Activated naive CD4-positive, alpha-beta T cell treated with anti-CD3 and anti-CD28 coated beads, Interleukin-2, amount 50 U/mL, for 24 hours (primary cell): ENCODE results near the gene MIB2.

Experiments used
- H3K27ac Mint-ChIP-seq: one replicate; pipeline ENCODE4 v1.8.0; 2021; ENCODE audit warnings: mild to moderate bottlenecking, mixed read lengths
- H3K27me3 Mint-ChIP-seq: one replicate; pipeline ENCODE4 v1.8.0; 2021; ENCODE audit warnings: mixed read lengths
- H3K36me3 Mint-ChIP-seq: one replicate; pipeline ENCODE4 v1.8.0; 2021; ENCODE audit warnings: mixed read lengths
- H3K4me1 Mint-ChIP-seq: one replicate; pipeline ENCODE4 v1.8.0; 2021; ENCODE audit warnings: mixed read lengths
- H3K4me3 Mint-ChIP-seq: one replicate; pipeline ENCODE4 v1.8.0; 2021; ENCODE audit warnings: mild to moderate bottlenecking, mixed read lengths
- H3K9me3 Mint-ChIP-seq: one replicate; pipeline ENCODE4 v1.8.0; 2021; ENCODE audit warnings: mixed read lengths

MIB2 gene

GRCh38 chr1:1618396-1619068, 3.2 kb downstream of the MIB2 start:
- Mint-ChIP-seq H3K4me3 (no peak overlapping the region), H3K4me1 (peaks cover 33% of the 10 kb centered on the region), H3K36me3 (no peaks in the 10 kb centered on the region), H3K9me3 (no peaks in the 10 kb centered on the region), H3K27me3 (no peaks in the 10 kb centered on the region), H3K27ac (no peak overlapping the region)

- Mint-ChIP-seq H3K4me1 (peaks cover 21% of the 10 kb centered on the region), H3K4me3 (no peak overlapping the region), H3K27ac (no peak overlapping the region), H3K36me3 (no peaks in the 10 kb centered on the region), H3K9me3 (no peaks in the 10 kb centered on the region), H3K27me3 (no peaks in the 10 kb centered on the region)
Measured at GRCh38 chr1:1619917-1620361, 4.6 kb downstream of the MIB2 start.

DNA sequence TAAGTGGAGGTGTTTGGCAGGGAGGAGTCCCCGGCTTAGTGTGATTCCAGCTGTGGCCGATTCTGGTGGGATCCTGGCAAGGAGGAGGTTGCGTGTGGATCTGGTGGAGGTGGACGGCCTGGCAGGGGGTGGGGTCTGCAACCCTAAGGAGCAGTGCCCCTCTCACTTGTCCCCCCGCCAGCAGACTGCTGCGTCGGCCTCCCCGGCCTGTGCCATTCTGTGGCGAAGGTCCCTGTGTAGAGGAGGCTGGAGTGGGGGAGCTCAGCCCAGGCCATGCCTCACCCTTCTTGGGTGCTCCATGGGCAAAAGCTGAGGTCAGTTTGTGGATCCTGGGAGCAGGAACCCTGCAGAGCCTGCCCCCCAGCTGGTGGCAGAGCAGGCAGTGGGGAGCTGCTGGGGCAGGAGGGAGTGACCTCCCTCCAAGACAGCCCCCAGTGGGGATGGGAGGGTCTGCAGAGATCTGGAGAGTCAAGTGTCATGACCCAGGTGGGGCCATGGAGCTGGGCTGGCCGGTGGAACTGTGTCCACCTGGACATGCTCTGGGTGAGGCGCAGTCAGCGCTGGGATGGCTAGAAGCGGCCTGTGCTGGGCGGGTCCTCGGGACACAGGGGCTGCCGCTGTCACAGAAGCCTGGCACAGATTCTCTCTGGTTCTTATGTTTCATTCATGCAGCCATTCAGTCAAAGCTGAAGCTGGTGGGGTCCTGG, 5.3 kb downstream of the MIB2 start:
- Mint-ChIP-seq H3K4me3 (no peak overlapping the region), H3K9me3 (no peaks in the 10 kb centered on the region), H3K36me3 (no peaks in the 10 kb centered on the region), H3K27me3 (no peaks in the 10 kb centered on the region), H3K27ac (no peak overlapping the region), H3K4me1 (peaks cover 21% of the 10 kb centered on the region)

DNA sequence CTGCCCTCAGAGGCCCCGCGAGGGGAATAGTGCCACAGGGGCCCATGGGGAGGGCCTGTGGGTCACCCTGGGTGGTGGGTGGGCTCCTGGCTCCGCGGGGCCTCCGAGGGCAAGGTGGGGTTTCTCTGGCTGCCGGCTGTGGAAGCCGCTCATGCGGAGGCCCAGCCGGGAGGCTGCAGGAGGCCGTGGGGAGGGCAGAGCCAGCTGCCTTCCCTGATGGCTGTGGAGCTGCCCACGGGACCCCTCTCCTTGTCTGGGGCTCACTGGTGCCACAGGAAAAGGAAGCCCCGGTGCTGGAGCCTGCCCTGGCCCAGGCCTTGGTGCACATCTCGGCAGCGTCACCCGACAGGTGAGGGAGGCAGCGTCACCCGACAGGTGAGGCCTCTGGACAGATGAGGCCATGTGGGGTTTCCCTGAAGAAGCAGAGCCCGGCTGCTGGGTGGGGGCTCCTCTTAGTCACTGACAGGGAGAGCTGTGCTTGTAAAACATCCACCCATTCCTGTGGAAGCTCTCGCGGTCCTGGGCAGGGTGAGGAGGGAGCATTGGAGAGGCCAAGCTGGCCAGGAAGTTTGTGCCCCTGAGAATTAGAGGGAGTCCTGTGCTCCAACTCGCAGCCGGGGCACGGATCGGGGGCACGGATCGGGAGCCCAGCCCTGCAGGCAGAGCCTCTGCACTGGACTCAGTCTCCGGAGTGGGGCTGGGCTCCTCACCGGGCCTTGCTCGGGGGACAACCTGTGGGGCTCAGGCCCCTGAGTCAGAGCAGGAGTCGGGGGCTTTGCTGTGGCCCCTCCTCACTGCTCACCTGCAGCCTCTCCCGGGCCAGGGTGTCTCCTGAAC, 6.1 kb downstream of the MIB2 start:
- no peak overlapping the region for H3K4me3 Mint-ChIP-seq
- H3K9me3 Mint-ChIP-seq: no peaks in the 10 kb centered on the region
- no peak overlapping the region for H3K27ac Mint-ChIP-seq
- peaks cover 20% of the 10 kb centered on the region for H3K4me1 Mint-ChIP-seq
- no peaks in the 10 kb centered on the region for H3K27me3 Mint-ChIP-seq
- H3K36me3 Mint-ChIP-seq: no peaks in the 10 kb centered on the region

DNA sequence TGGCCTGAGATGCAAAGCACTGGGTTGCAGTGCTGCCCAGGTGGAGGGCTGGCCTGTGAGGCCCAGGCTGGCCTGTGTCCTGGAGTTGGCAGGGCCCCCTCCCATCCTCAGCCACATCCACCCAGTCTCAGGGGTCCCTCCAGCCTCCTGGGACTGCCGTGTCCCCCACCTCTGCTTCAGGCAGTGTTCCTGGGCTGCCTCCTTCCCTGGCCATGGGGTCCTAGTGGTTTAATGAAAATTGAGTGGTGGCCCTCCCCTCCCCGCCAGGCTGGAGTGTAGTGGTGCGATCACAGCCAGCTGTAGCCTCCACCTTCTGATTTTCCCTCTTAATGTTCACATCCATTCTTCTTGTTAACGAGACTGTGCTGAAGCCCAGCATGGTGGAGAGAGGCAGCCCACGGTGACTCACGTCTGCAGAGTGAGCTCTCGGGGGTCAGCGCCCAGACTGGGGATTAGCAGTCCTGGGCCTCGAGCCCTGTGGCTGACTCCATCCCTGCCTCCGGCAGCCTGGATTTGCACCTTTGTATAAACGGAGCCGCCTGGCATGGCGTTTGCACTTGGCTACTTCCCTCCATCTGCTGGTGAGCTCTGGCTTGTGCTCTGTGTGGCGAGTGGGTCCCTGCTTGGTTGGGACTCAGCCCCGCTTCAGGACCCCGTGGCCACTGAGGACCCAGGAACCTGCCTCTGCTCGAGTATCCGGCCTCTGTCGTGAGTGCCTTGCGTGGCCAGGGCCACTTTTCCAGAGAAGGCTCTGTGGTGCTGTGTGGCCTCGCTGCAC, 6.9 kb downstream of the MIB2 start:
- Mint-ChIP-seq H3K36me3 (no peaks in the 10 kb centered on the region), H3K4me1 (peaks cover 13% of the 10 kb centered on the region), H3K9me3 (no peaks in the 10 kb centered on the region), H3K27me3 (no peaks in the 10 kb centered on the region), H3K27ac (no peak overlapping the region), H3K4me3 (no peak overlapping the region)

DNA sequence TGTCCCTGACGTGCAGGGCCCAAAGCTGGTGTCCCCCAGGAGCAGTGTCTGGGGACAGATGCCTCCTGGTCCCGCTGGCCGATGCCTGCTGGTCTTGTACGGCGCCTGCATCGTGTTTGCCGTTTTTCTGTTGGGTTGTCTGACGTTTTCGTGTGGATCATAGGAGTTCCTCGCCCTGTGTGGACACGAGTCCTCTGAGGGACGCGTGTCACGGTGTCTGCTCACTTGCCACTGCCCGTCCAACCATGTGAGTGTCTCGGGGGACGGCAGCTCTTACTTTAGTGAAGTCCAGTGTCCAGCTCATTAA, 7.4 kb downstream of the MIB2 start:
- peaks cover 8% of the 10 kb centered on the region for H3K4me1 Mint-ChIP-seq
- H3K27ac Mint-ChIP-seq: no peak overlapping the region
- no peaks in the 10 kb centered on the region for H3K36me3 Mint-ChIP-seq
- no peak overlapping the region for H3K4me3 Mint-ChIP-seq
- no peaks in the 10 kb centered on the region for H3K9me3 Mint-ChIP-seq
- H3K27me3 Mint-ChIP-seq: no peaks in the 10 kb centered on the region

- H3K9me3 Mint-ChIP-seq: no peaks in the 10 kb centered on the region
- H3K27ac Mint-ChIP-seq: no peak overlapping the region
- no peaks in the 10 kb centered on the region for H3K27me3 Mint-ChIP-seq
- H3K4me3 Mint-ChIP-seq: no peak overlapping the region
- peaks cover 8% of the 10 kb centered on the region for H3K4me1 Mint-ChIP-seq
- H3K36me3 Mint-ChIP-seq: no peaks in the 10 kb centered on the region
Measured at GRCh38 chr1:1623181-1623630, 7.9 kb downstream of the MIB2 start.

DNA sequence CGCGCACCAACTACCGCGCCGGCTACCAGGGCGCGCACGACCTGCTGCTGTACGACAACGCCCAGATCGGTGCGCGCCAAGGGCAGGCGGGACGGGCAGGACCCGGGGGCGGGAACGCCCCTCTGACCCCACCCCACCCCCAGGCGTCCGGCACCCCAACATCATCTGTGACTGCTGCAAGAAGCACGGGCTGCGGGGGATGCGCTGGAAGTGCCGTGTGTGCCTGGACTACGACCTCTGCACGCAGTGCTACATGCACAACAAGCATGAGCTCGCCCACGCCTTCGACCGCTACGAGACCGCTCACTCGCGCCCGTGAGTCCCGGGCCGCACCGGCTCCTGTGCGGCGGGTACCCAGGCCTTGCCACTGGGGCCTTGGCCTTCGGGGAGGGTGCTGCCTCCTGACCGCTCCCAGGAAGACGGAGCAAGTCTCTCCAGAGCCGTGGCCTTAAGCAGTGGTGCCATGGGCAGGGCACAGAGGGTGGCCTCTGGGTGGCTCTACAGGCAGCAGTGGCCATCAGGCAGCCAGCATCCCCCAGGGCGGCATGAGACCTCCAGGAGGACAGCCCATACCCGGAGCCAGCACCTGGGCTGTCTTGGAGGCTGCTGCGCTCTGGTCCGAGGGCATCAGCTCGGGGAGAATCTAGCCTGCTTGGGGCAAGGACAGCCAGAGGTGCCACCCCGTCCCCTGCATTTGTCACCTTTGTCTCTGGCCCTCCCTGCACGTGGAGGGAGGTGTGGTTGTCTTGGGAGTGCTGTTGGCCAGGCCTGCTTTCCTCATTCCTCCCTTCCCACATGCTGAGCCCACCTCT, 8.5 kb downstream of the MIB2 start:
- no peaks in the 10 kb centered on the region for H3K27me3 Mint-ChIP-seq
- no peaks in the 10 kb centered on the region for H3K9me3 Mint-ChIP-seq
- no peak overlapping the region for H3K4me3 Mint-ChIP-seq
- H3K36me3 Mint-ChIP-seq: no peaks in the 10 kb centered on the region
- H3K4me1 Mint-ChIP-seq: peaks cover 8% of the 10 kb centered on the region
- H3K27ac Mint-ChIP-seq: no peak overlapping the region

DNA sequence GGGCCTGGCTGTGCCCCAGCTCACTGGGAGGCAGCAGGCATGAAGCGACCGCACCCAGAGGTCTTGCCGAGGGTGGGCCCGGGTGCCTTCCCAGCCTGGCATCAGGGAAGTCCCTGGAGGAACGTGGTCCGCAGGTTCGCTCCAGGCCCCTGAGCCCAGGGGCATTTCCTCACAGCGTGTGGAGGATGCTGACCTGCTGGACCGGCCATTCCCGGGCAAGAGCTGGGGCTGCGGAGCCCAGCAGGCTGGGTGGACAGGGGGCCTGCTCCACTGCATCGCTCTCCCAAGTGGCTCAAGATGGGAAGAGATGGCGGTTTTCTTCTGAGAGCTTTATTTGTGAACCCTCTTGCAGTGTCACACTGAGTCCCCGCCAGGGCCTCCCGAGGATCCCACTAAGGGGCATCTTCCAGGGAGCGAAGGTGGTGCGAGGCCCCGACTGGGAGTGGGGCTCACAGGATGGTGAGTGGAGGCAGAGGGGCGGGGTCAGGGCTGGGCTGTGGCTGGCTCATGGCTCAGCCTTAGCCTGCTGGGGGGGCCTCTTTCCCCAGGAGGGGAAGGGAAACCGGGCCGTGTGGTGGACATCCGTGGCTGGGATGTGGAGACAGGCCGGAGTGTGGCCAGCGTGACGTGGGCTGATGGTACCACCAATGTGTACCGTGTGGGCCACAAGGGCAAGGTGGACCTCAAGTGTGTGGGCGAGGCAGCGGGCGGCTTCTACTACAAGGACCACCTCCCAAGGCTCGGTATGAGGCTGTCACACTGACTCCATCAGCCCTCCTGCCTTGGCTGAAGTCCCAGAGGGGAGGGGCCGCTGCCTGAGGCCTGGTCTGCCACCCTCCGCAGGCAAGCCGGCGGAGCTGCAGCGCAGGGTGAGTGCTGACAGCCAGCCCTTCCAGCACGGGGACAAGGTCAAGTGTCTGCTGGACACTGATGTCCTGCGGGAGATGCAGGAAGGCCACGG, 9.4 kb downstream of the MIB2 start:
- H3K36me3 Mint-ChIP-seq: no peaks in the 10 kb centered on the region
- H3K27ac Mint-ChIP-seq: no peak overlapping the region
- H3K27me3 Mint-ChIP-seq: no peaks in the 10 kb centered on the region
- no peak overlapping the region for H3K4me3 Mint-ChIP-seq
- no peaks in the 10 kb centered on the region for H3K9me3 Mint-ChIP-seq
- H3K4me1 Mint-ChIP-seq: peaks cover 8% of the 10 kb centered on the region

DNA sequence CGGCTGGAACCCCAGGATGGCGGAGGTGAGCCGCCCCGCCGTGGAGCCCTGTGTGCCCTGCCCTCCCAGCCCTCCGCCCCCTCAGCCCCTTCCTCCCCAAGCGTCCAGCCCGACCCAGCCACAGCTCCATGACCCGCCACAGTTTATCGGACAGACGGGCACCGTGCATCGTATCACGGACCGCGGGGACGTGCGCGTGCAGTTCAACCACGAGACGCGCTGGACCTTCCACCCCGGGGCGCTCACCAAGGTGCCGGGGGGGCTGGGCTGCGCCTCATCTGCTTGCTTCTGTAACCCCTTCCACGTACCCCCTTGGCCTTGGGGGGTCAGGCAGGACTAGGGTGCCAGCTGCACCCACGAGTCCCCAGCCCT, 10.1 kb downstream of the MIB2 start:
- H3K4me3 Mint-ChIP-seq: no peak overlapping the region
- peaks cover 11% of the 10 kb centered on the region for H3K4me1 Mint-ChIP-seq
- H3K27me3 Mint-ChIP-seq: peaks cover 2% of the 10 kb centered on the region
- no peaks in the 10 kb centered on the region for H3K9me3 Mint-ChIP-seq
- no peaks in the 10 kb centered on the region for H3K36me3 Mint-ChIP-seq
- H3K27ac Mint-ChIP-seq: no peak overlapping the region

DNA sequence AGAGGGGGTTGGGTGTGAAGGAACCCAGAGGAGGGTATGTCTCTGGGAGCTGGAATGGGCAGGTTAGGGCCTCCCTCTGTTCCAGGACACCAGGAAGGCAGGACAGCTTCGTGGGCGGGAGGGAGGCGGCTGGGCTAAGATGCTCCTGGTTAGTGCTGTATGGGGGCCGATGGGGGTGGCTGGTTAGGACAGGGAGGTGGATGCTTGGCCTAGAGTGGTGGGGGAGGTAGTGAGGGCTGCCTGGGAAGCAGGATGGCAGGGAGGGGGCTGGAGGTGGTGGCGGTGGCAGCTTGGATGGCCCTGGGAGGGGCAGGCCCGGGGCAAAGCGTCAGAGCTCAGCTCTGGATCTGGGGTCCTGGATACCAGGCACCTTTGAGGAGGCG, 10.5 kb downstream of the MIB2 start:
- no peak overlapping the region for H3K27ac Mint-ChIP-seq
- H3K36me3 Mint-ChIP-seq: no peaks in the 10 kb centered on the region
- no peaks in the 10 kb centered on the region for H3K9me3 Mint-ChIP-seq
- H3K4me1 Mint-ChIP-seq: peaks cover 11% of the 10 kb centered on the region
- no peak overlapping the region for H3K4me3 Mint-ChIP-seq
- peaks cover 2% of the 10 kb centered on the region for H3K27me3 Mint-ChIP-seq

- no peak overlapping the region for H3K27ac Mint-ChIP-seq
- H3K36me3 Mint-ChIP-seq: no peaks in the 10 kb centered on the region
- H3K4me3 Mint-ChIP-seq: no peak overlapping the region
- peaks cover 11% of the 10 kb centered on the region for H3K4me1 Mint-ChIP-seq
- peaks cover 2% of the 10 kb centered on the region for H3K27me3 Mint-ChIP-seq
- no peaks in the 10 kb centered on the region for H3K9me3 Mint-ChIP-seq
Measured at GRCh38 chr1:1626207-1627141, 11.2 kb downstream of the MIB2 start.

DNA sequence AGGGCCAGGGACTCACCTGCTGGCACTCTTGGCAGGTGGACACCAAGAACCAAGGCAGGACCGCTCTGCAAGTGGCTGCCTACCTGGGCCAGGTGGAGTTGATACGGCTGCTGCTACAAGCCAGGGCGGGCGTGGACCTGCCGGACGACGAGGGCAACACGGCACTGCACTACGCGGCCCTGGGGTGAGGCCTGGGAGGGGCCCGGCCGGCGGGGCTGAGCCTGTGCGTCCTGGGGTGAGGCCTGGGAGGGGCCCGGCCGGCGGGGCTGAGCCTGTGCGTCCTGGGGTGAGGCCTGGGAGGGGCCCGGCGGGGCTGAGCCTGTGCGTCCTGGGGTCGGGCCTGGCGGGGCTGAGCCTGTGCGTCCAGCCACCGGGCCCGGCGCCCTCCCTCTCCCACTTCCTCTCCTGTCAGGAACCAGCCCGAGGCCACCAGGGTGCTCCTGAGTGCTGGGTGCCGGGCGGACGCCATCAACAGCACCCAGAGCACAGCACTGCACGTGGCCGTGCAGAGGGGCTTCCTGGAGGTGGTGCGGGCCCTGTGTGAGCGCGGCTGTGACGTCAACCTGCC, 12.0 kb downstream of the MIB2 start:
- H3K27me3 Mint-ChIP-seq: peaks cover 2% of the 10 kb centered on the region
- H3K9me3 Mint-ChIP-seq: no peaks in the 10 kb centered on the region
- peaks cover 8% of the 10 kb centered on the region for H3K4me1 Mint-ChIP-seq
- H3K27ac Mint-ChIP-seq: no peak overlapping the region
- no peak overlapping the region for H3K4me3 Mint-ChIP-seq
- no peaks in the 10 kb centered on the region for H3K36me3 Mint-ChIP-seq
